GM20000 (cell line): ENCODE data around the gene CCDC85C.

Experiments used
- DNase-seq: peaks from one replicate; pipeline ENCODE4 v3.0.0; 2012; ENCODE audit warnings: low spot score
- CTCF ChIP-seq: IDR thresholded peaks from 2 replicates; pipeline ENCODE4 v1.5.1; 2012; ENCODE audit warnings: mild to moderate bottlenecking, control low read depth; ENCODE audit errors: extremely low read depth, missing control alignments

Gene CCDC85C

GRCh38 chr14:99602788-99603415 is 1.1 kb downstream of the CCDC85C start:
- TF ChIP-seq CTCF, result no peak
- no peak for DNase-seq

GRCh38 chr14:99602054-99602787 is 1.8 kb downstream of the CCDC85C start:
- DNase-seq, result no peak

GRCh38 chr14:99601361-99601831 is 2.6 kb downstream of the CCDC85C start:
- no peak for TF ChIP-seq CTCF
- DNase-seq, result no peak

More at GRCh38 chr14:99602054-99602787, 1.8 kb downstream of the CCDC85C start:
- TF ChIP-seq CTCF, result no peak

GRCh38 chr14:99600232-99600888 is 3.6 kb downstream of the CCDC85C start:
- DNase-seq, result no peak
- TF ChIP-seq CTCF, result no peak

GRCh38 chr14:99599393-99599792 is 4.6 kb downstream of the CCDC85C start:
- DNase-seq, result no peak
- TF ChIP-seq CTCF, result no peak

- TF ChIP-seq CTCF, result no peak
- DNase-seq, result no peak
Observed at GRCh38 chr14:99598774-99599173, 5.2 kb downstream of the CCDC85C start.
